HG03558 (cell line): ENCODE measurements around the gene DPEP2.
"Not testable (repeated sequence)": the region's sequence is repeated elsewhere in the genome, so short reads cannot be mapped to it uniquely, and the experiment has no call there.

ENCODE experiments used
- ATAC-seq: cut with Tn5 transposase; IDR thresholded peaks from one replicate; pipeline ENCODE4 v1.9.1; 2021; ENCODE audit warnings: moderate number of reproducible peaks; ENCODE audit not compliant: unreplicated experiment; ENCODE audit errors: extremely low read depth

The DPEP2 gene

GRCh38 chr16:68009157-68009735 is 10.0 kb upstream of the DPEP2 start:
- no peak for ATAC-seq

DNA sequence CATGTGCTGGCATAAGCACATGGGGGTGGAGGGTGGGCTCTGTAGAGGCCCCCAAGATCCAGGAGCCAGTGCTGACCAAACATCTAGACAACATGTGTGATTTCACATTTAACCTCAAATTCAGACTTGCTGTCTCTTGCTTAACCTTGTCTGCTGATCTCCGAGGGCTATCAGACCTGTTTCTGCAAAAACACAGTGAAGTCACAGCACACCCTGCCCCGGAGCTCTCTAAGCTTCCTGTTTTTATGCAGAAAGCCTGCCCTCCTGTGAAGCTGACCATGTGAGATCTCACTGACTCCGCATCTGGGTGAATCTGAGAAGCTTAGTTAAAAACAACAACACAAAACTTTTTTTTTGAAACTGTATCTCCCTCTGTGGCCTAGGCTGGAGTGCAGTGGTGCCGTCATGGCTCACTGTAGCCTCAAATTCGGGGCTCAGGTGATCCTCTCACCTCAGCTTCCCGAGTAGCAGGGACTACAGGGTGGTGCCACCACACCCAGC is 6.6 kb upstream of the DPEP2 start:
- no peak for ATAC-seq

GRCh38 chr16:68005211-68005610 is 5.9 kb upstream of the DPEP2 start:
- ATAC-seq: no peak

- ATAC-seq: no peak
These were observed 3.7 kb upstream of the DPEP2 start for GRCh38 chr16:68003031-68003430.

DNA sequence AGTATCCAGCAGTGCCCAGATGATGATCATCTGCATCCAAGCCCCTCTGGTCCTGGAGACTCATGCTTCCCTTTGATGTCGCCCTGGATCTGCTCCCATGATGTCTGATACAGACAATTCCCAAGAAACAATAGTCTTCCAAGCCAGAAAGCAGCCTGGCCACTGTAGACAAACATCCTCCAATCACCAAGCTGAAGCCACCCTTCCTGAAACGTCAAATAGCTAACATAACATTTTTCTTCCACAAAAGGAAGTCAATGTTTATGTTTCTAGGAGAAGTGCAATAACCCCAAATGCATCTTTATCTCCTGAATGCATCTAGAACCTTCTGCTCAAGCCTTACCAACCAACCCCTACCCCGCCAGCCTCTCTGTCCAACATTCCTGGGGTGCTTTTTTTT is 1.2 kb upstream of the DPEP2 start:
- no peak for ATAC-seq

DNA sequence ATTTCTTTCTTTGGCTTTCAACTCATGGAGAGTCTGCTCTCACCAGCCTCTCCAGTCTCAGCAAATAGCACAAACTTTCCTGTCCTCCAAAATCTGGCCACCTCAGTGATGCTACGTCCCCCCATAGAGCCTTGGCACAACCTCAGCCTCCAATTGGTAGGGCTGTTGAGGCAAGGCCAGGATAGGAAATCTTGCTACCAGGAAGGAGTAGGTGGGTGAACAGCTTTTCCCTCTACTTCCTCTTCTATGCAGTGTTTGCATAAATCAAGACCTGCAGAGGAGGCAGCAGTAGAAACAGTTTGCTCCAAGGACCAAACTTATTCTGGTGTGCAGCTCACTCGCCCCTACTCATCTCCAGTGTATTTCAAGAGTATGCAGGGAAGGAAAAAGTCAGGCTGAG is 701 bp upstream of the DPEP2 start:
- ATAC-seq: no peak

- ATAC-seq: not testable (repeated sequence)
These were observed 979 bp downstream of the DPEP2 start for GRCh38 chr16:67998231-67998778.

DNA sequence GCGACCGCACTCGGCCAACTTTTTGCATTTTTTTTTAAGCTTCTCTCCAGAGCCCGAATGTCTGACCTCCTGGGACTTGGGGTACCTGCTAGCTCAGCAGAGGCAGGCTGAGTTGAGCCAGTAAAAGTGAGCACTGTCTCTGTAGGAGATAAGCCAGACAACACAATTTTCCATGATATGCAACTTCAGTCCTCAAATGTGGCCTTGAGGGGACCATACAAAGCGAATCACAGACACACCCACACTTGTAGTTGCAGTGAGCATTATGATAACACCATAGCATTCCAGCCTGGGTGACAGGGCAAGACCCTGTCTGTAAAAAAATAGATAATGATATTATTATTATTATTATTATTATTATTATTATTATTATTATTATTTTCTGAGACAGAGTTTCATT is 2.6 kb downstream of the DPEP2 start:
- ATAC-seq: no peak

DNA sequence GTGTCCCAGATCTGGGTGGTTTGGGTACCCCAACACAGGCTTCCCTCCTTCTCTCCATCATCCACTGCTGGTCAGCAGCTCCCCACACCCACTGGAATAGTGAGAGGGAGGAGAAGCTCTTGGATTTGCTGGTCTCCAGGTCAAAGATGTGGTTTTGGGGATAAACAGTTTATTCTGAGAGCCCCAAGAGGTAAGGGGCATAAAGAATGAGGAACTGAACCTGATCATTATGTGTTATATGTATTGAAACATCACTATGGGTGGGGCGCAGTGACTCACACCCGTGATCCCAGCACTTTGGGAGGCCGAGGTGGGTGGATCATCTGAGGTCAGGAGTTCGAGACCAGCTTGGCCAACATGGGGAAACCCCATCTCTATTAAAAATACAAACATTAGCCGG is 3.9 kb downstream of the DPEP2 start:
- ATAC-seq: no peak

DNA sequence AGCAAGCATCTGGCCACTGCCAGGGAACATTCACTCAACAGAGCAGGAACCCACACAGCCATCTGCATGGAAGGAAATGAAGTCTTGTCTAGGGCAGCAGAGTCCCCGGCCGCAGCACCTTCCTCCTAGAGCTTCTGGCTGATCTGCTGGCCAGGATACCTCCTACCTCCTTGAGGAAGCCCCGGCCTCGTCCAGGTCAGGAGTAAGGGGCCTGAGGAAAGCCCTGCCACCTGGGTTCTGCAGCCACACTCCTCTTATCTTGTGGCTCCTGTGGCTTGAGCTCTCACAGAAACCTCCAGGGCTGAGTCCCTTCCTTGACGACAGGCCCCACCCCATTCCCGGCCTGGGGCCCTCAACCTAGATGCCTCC is 5.3 kb downstream of the DPEP2 start:
- not testable (repeated sequence) for ATAC-seq

- ATAC-seq: no peak
These were observed 5.9 kb downstream of the DPEP2 start for GRCh38 chr16:67993207-67994039.

DNA sequence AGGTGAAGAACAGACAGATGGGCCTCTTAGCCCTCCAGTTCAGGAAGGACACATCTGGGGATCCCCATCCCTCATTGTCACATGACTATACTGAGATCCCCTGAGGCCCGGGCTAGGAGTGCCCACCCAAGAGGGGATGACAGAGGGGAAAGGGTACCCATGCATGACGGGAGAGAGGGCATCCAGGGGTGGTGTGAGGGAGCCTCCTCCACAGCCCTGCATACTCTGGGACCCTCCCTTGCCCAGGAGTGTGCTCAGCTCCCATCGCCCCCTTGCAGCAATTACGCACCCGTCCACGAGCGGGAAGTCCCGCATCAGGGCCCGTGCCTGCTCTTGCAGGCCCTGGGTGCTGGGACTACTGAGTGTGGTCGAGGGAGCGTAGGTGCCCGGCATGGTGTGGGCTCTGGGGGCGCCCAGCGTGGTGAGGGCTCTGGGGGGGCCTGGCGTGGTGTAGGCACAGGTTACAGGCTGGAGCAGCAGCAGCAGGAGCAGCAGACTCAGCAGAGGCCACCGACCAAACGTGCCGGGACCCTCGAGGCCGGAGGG is 6.5 kb downstream of the DPEP2 start:
- no peak for ATAC-seq

GRCh38 chr16:67990018-67990386 is 9.3 kb downstream of the DPEP2 start:
- ATAC-seq: no peak

- no peak for ATAC-seq
These were observed 9.8 kb downstream of the DPEP2 start for GRCh38 chr16:67989322-67990017.

DNA sequence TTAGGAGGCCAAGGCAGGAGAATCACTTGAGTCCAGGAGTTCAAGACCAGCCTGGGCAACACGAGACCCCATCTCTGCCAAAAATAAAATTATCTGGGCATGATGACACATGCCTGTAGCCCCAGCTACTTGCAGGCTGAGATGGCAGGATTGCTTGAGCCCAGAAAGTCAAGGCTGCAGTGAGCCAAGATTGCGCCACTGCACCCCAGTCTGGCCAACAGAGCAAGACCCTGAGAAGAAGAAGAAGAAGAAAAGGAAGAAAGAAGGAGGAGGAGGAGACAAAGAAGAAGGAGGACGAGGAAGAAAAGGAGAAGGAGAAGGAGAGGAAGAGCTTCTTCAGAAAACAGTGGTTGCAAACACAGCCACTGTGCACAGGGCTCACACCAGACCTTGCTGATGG is 10.6 kb downstream of the DPEP2 start:
- no peak for ATAC-seq

- ATAC-seq: no peak
These were observed 11.7 kb downstream of the DPEP2 start for GRCh38 chr16:67987460-67988160.

DNA sequence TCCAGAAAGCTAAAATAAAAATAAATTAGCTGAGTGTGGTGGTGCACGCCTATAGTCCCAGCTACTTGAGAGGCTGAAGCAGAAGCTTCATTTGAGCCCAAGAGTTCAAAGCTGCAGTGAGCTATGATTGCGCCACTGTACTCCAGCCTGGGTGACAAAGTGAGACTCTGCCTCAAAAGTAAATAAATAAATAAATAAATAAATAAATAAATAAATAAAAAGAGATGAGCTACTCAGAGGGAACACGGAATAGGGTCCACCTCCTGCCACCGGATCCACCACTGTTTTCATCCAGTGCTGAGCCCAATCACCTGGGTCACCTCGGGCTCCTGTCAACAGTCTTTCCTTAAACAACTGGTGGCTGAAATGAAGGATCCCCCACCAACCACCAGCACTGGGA is 12.3 kb downstream of the DPEP2 start:
- ATAC-seq: no peak

GRCh38 chr16:67982011-67982696 is 17.1 kb downstream of the DPEP2 start:
- ATAC-seq: no peak

- no peak for ATAC-seq
These were observed 19.2 kb downstream of the DPEP2 start, which contains the start of gene DPEP3 for GRCh38 chr16:67979955-67980678. Gene DPEP3 (minus strand): TSS chr16:67980499. CDS start chr16:67980380, 119 bp downstream.
